GM12878 (cell line): ENCODE data around the gene PRKAG2. TPM values are rescaled to one million over a fixed set of nuclear protein-coding genes. Genes with fewer than 3 reads are reported as not detected.

Experiments used
- ATAC-seq: fragments of 200-7000 bp; cut with Tn5 transposase; 3 replicates; pipeline ENCODE4 v1.9.1; 2020; ENCODE audit warnings: mild to moderate bottlenecking, moderate library complexity
- BruUV-seq: library from RNA; stranded (reverse); fragments of 400-500 nt; replicated peaks from 2 replicates; lab custom pipeline; 2021; lab: Mats Ljungman, UMichigan
- CTCF ChIA-PET: fragments of 300-600 bp; sonication (Branson Sonifier 250); formaldehyde crosslinking; extraction: SDS; loops from one replicate; lab custom pipeline; 2021; ENCODE audit warnings: inconsistent platforms; lab: Yijun Ruan, JAX
- POLR2A ChIA-PET: fragments of 350-600 bp; formaldehyde crosslinking; extraction: SDS; loops from one replicate; lab custom pipeline; 2021; ENCODE audit warnings: inconsistent platforms; lab: Charles Lee
- RAD21 ChIA-PET: fragments of 300-600 bp; sonication (Branson Sonifier 250); formaldehyde crosslinking; loops from one replicate; lab custom pipeline; 2023; ENCODE audit warnings: antibody characterized with exemption; ENCODE audit not compliant: unreplicated experiment; lab: Charles Lee
- SMC1A ChIA-PET: fragments of 300-600 bp; sonication (Branson Sonifier 250); formaldehyde crosslinking; loops from one replicate; lab custom pipeline; 2023; ENCODE audit not compliant: unreplicated experiment, uncharacterized antibody; lab: Charles Lee
- DNase-seq: peaks from one replicate; pipeline ENCODE4 v3.0.0-alpha.2; 2011; ENCODE audit warnings: low read depth, low spot score
- FAIRE-seq: peaks from 3 replicates; lab custom pipeline; 2011; peaks lifted over from hg19 to GRCh38; lab: Jason Lieb, UNC
- H2AFZ ChIP-seq: 2 replicates; pipeline ENCODE4 v1.6.0; 2011; ENCODE audit warnings: low read depth, low read length, control low read depth; ENCODE audit not compliant: control insufficient read depth
- H3K27ac ChIP-seq: 2 replicates; pipeline ENCODE4 v1.5.1; 2011; ENCODE audit warnings: control low read depth; ENCODE audit not compliant: control insufficient read depth, insufficient read depth
- H3K27me3 ChIP-seq, 2 experiments: replicated peaks in 1 of 2; 2 replicates each; pipeline versions ENCODE4 v1.6.0 to v1.6.1; 2011; ENCODE audit warnings: low read length in 1 of 2; ENCODE audit not compliant: control insufficient read depth in 2 of 2, insufficient read depth in 2 of 2
- H3K36me3 ChIP-seq, 2 experiments: 2 replicates each; pipeline ENCODE4 v1.5.1; 2011; ENCODE audit warnings: low read length in 1 of 2; ENCODE audit not compliant: control insufficient read depth in 2 of 2, insufficient read depth in 2 of 2
- H3K4me1 ChIP-seq: 2 replicates; pipeline ENCODE4 v1.6.1; 2011; ENCODE audit warnings: mild to moderate bottlenecking, low read length, moderate library complexity, mixed read lengths; ENCODE audit not compliant: control insufficient read depth, insufficient read depth
- H3K4me2 ChIP-seq: 2 replicates; pipeline ENCODE4 v1.6.0; 2011; ENCODE audit warnings: control low read depth; ENCODE audit not compliant: control insufficient read depth, insufficient read depth
- H3K4me3 ChIP-seq: fragments of 200-600 bp; sonication (generic); 2 replicates; pipeline ENCODE4 v1.5.1; 2016
- H3K79me2 ChIP-seq: 2 replicates; pipeline ENCODE4 v1.6.0; 2011; ENCODE audit warnings: low read length; ENCODE audit not compliant: control insufficient read depth, insufficient read depth
- H3K9ac ChIP-seq: 2 replicates; pipeline ENCODE4 v1.8.0; 2011; ENCODE audit warnings: low read length, control low read depth, mixed read lengths; ENCODE audit not compliant: control insufficient read depth, insufficient read depth
- H3K9me3 ChIP-seq: replicated peaks from 3 replicates; pipeline ENCODE4 v1.5.1; 2011; ENCODE audit warnings: mild to moderate bottlenecking, low read length; ENCODE audit not compliant: control insufficient read depth, insufficient read depth
- H4K20me1 ChIP-seq: 2 replicates; pipeline ENCODE4 v1.6.0; 2011; ENCODE audit not compliant: control insufficient read depth, insufficient read depth
- CHD1 ChIP-seq: IDR thresholded peaks from 2 replicates; pipeline ENCODE4 v1.6.1; 2012; ENCODE audit warnings: low read depth, low read length, improper control_type of control experiment
- CREM ChIP-seq: IDR thresholded peaks from 2 replicates; pipeline ENCODE4 v1.6.1; 2014; ENCODE audit warnings: antibody characterized with exemption, low read depth
- ELK1 ChIP-seq: IDR thresholded peaks from 2 replicates; pipeline ENCODE4 v1.6.1; 2012; ENCODE audit warnings: low read depth, low read length, improper control_type of control experiment
- FOS ChIP-seq: IDR thresholded peaks from 3 replicates; pipeline ENCODE4 v1.6.1; 2011; ENCODE audit warnings: borderline replicate concordance; ENCODE audit not compliant: insufficient read length; ENCODE audit errors: extremely low read depth
- GABPA ChIP-seq: IDR thresholded peaks from 2 replicates; pipeline ENCODE4 v1.6.1; 2014; ENCODE audit warnings: antibody characterized with exemption, low read depth, mild to moderate bottlenecking, inconsistent platforms
- GATAD2B ChIP-seq: fragments of 450-650 bp; conservative IDR thresholded peaks from 2 replicates; pipeline ENCODE4 v1.6.1; 2017; ENCODE audit warnings: low read depth, mild to moderate bottlenecking, moderate library complexity
- MXI1 ChIP-seq: fragments of 150-350 bp; IDR thresholded peaks from 2 replicates; pipeline ENCODE4 v1.6.1; 2011; ENCODE audit warnings: low read depth, mild to moderate bottlenecking, inconsistent platforms, low read length, improper control_type of control experiment
- POLR2A ChIP-seq: IDR thresholded peaks from 2 replicates; pipeline ENCODE4 v1.6.1; 2011; ENCODE audit warnings: low read depth, mild to moderate bottlenecking, low read length
- RB1 ChIP-seq: fragments of 450-650 bp; formaldehyde crosslinking; IDR thresholded peaks from 2 replicates; pipeline ENCODE4 v1.6.1; 2017; ENCODE audit warnings: mild to moderate bottlenecking, borderline replicate concordance
- REST ChIP-seq: IDR thresholded peaks from 2 replicates; pipeline ENCODE4 v1.6.1; 2012; ENCODE audit warnings: mild to moderate bottlenecking, low read depth, low read length
- TCF12 ChIP-seq: IDR thresholded peaks from 2 replicates; pipeline ENCODE4 v1.6.1; 2011; ENCODE audit warnings: low read depth, mild to moderate bottlenecking, low read length
- TCF7 ChIP-seq: IDR thresholded peaks from 2 replicates; pipeline ENCODE4 v1.6.1; 2014; ENCODE audit warnings: antibody characterized with exemption, borderline replicate concordance
- WGBS: methylation state at CpG from one replicate; pipeline ENCODE4 v1.1.6; 2016; ENCODE audit warnings: low lambda C conversion rate; ENCODE audit not compliant: insufficient replicate concordance, insufficient coverage; ENCODE audit errors: missing lambda C conversion rate; 5-methylcytosine and 5-hydroxymethylcytosine counted together
- in situ Hi-C: fragments of 300-500 bp; cut with MboI; formaldehyde crosslinking; loops from 9 replicates; pipeline ENCODE4 v1.14.3; 2018; ENCODE audit warnings: mixed read lengths
- intact Hi-C: fragments of 100-400 bp; cut with micrococcal nuclease; formaldehyde crosslinking; loops from one replicate; pipeline ENCODE4 v1.14.2; 2022; ENCODE audit not compliant: unreplicated experiment
- polyA plus RNA-seq, 11 experiments: library from polyadenylated mRNA; depleted of rRNA in 4 of 11; unstranded in 6 of 11; stranded (reverse) in 5 of 11; fragments of >200 nt; fragmentation: Nextera tagmentation in 4 of 11; fragmentation: Illumina TruSeq in 1 of 11; extraction: Ambion mirVana in 4 of 11; extraction: Trizol in 1 of 11; gene quantifications; 1 replicate in 1 of 11; 2 replicates in 10 of 11; pipeline versions ENCODE4 v1.2.1 to v1.2.3, GENCODE V29; 2011 to 2016; ENCODE audit warnings: inconsistent platforms in 2 of 11, missing spikeins in 2 of 11, low read depth in 1 of 11
- total RNA-seq, 4 experiments: library from RNA; depleted of rRNA in 3 of 4; stranded (reverse); fragments of >200 nt in 3 of 4; fragmentation: Illumina TruSeq in 1 of 4; extraction: Trizol in 1 of 4; gene quantifications; 2 replicates each; pipeline versions ENCODE4 v1.2.1 to v1.2.3, GENCODE V29; 2013 to 2021
- TF ChIP-seq, protein P1 (sequence below): fragments of 150-350 bp; IDR thresholded peaks from 2 replicates; pipeline ENCODE4 v1.6.1; 2016; ENCODE audit warnings: low read depth, low read length
- TF ChIP-seq, protein P2 (sequence below): IDR thresholded peaks from 2 replicates; pipeline ENCODE4 v1.6.1; 2012; ENCODE audit warnings: low read length, inconsistent platforms
- TF ChIP-seq, protein P3 (sequence below): IDR thresholded peaks from 2 replicates; pipeline ENCODE4 v1.6.1; 2011; ENCODE audit warnings: mild to moderate bottlenecking, low read depth, low read length, moderate library complexity; ENCODE audit not compliant: insufficient replicate concordance

Gene PRKAG2
- total and polyA plus RNA-seq, 10 of the 15 experiments (the other 5 are each of a cell fraction or from before 2014, with no cell fraction given) = 3.4 to 8.9 (median 6.8) TPM

DNA sequence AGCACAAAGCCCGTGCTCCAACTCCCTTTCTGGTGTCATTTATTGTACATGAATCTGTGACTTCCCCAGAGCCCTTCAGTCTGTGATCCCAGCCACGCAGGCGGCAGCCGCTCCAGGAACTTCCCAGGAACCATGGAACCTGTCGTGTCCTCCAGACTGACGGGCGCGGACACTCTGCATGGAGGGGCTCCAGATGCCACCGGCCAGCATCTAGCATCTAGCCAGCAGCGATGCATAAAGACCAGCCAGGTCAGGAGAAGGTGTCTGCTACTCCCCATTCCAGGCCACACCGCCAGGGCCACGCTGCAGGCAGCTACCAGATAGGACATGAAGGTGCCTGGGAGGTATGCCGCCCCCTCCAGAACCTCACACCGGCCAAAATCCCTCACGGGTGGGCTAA lies 77.4 kb downstream of the PRKAG2 start:
- Histone ChIP-seq H3K4me2 (no peak overlapping the region), H3K79me2 (no peaks in the 10 kb centered on the region), H4K20me1 (no peaks in the 10 kb centered on the region), H3K9ac (no peak overlapping the region), H3K36me3 (no peaks in the 10 kb centered on the region), H3K4me3 (no peak overlapping the region), H3K27ac (no peak overlapping the region), H3K4me1 (no peaks in the 10 kb centered on the region; the same call in 1 of the 2 replicates), H3K9me3 (no peaks in the 10 kb centered on the region), H2AFZ (no peak overlapping the region), H3K27me3 (no peaks in the 10 kb centered on the region; a peak in 1 of 4 replicates)
- DNase-seq (no peak), ATAC-seq (no peak), FAIRE-seq (no peak)
- WGBS = 92% methylated on average over 14 of the region's 15 CpGs
- CTCF ChIA-PET = no interaction called here
- BruUV-seq = no TSS peak
- SMC1A ChIA-PET = no interaction called here
- RAD21 ChIA-PET = no interaction called here
- in situ Hi-C loops = no loop called here
- intact Hi-C loops = no loop called here
- POLR2A ChIA-PET = no interaction called here
- TF ChIP-seq TCF7 (no peak), GABPA (no peak), REST (no peak), TCF12 (no peak), ELK1 (no peak), CHD1 (no peak), GATAD2B (no peak), RB1 (no peak), FOS (no peak), MXI1 (no peak), CREM (no peak), POLR2A (no peak)
- TF ChIP-seq, protein P1, sequence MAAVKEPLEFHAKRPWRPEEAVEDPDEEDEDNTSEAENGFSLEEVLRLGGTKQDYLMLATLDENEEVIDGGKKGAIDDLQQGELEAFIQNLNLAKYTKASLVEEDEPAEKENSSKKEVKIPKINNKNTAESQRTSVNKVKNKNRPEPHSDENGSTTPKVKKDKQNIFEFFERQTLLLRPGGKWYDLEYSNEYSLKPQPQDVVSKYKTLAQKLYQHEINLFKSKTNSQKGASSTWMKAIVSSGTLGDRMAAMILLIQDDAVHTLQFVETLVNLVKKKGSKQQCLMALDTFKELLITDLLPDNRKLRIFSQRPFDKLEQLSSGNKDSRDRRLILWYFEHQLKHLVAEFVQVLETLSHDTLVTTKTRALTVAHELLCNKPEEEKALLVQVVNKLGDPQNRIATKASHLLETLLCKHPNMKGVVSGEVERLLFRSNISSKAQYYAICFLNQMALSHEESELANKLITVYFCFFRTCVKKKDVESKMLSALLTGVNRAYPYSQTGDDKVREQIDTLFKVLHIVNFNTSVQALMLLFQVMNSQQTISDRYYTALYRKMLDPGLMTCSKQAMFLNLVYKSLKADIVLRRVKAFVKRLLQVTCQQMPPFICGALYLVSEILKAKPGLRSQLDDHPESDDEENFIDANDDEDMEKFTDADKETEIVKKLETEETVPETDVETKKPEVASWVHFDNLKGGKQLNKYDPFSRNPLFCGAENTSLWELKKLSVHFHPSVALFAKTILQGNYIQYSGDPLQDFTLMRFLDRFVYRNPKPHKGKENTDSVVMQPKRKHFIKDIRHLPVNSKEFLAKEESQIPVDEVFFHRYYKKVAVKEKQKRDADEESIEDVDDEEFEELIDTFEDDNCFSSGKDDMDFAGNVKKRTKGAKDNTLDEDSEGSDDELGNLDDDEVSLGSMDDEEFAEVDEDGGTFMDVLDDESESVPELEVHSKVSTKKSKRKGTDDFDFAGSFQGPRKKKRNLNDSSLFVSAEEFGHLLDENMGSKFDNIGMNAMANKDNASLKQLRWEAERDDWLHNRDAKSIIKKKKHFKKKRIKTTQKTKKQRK = no peak
- TF ChIP-seq, protein P2, sequence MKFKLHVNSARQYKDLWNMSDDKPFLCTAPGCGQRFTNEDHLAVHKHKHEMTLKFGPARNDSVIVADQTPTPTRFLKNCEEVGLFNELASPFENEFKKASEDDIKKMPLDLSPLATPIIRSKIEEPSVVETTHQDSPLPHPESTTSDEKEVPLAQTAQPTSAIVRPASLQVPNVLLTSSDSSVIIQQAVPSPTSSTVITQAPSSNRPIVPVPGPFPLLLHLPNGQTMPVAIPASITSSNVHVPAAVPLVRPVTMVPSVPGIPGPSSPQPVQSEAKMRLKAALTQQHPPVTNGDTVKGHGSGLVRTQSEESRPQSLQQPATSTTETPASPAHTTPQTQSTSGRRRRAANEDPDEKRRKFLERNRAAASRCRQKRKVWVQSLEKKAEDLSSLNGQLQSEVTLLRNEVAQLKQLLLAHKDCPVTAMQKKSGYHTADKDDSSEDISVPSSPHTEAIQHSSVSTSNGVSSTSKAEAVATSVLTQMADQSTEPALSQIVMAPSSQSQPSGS = no peak
- TF ChIP-seq, protein P3, sequence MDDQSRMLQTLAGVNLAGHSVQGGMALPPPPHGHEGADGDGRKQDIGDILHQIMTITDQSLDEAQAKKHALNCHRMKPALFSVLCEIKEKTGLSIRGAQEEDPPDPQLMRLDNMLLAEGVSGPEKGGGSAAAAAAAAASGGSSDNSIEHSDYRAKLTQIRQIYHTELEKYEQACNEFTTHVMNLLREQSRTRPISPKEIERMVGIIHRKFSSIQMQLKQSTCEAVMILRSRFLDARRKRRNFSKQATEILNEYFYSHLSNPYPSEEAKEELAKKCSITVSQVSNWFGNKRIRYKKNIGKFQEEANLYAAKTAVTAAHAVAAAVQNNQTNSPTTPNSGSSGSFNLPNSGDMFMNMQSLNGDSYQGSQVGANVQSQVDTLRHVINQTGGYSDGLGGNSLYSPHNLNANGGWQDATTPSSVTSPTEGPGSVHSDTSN = no peak
